ENCODE data around the gene MTRF1L. TPM values are rescaled to one million over a fixed set of nuclear protein-coding genes. Genes with fewer than 3 reads are reported as not detected.

The MTRF1L gene
- total and polyA plus RNA-seq, 2 of the 13 experiments (the other 11 are each of a cell fraction or from before 2014, with no cell fraction given): 17.6 to 28.7 TPM

DNA sequence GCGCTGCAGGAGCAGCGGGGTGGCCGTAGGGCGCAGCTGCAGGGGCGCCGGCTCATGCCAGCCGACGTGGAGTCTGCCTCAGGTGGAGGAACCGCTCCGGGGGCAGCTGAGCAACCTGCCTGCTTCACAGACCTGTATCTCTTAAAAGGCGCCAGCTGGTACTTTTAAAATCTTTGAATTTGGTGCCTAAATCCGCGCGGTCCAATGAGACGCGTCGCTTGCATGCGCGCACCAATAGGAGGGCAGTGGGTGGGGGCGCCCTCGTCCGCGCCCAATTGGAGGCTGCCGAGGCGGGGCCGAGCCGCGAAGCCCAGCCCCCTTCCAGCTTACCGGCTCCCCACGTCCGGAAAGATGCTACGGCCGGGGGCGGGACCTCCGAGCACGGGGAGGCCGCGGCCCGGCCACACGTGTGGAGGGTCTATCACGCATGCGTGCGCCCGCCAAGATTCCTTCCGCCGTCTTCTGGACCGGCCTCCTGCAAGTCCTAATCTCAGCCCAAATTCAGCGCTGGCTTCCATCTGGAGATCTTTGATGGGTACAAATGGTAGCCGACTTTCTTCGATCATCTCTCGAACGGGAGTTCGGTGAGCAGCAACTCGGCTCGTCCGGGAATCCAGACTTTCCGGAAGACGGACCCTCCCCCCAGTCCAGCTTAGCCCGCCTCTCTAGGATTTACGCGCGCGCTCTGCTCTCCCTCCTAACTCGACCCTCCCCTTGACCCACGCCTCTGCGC lies 19.4 kb downstream of the MTRF1L start, which contains the start of gene FBXO5 (continued):
- TF ChIP-seq RNF219 (CRISPR knock-in tag; IDR thresholded peaks at IDR 0.05): peak; percentile 93; the same call in 1 of the 2 replicates
- TF ChIP-seq CCDC6 (CRISPR knock-in tag; IDR thresholded peaks at IDR 0.05): peak; percentile 97
- peak; percentile 92; the same call in 1 of the 2 replicates for TF ChIP-seq KIAA2018 (CRISPR knock-in tag; IDR thresholded peaks at IDR 0.05; ENCODE audit: borderline replicate concordance)
- 0 out of 2 replicates have a peak, but pooled peaks have one; percentile 11 for TF ChIP-seq SMAD3 (CRISPR knock-in tag; IDR thresholded peaks at IDR 0.05)
- TF ChIP-seq, protein P1, sequence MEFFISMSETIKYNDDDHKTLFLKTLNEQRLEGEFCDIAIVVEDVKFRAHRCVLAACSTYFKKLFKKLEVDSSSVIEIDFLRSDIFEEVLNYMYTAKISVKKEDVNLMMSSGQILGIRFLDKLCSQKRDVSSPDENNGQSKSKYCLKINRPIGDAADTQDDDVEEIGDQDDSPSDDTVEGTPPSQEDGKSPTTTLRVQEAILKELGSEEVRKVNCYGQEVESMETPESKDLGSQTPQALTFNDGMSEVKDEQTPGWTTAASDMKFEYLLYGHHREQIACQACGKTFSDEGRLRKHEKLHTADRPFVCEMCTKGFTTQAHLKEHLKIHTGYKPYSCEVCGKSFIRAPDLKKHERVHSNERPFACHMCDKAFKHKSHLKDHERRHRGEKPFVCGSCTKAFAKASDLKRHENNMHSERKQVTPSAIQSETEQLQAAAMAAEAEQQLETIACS (CRISPR knock-in tag; IDR thresholded peaks at IDR 0.05): peak; percentile 43; the same call in 1 of the 2 replicates
- TF ChIP-seq FOXM1 (CRISPR knock-in tag; IDR thresholded peaks at IDR 0.05): no peak; the same call in 1 of the 2 replicates
- peak; percentile 57; the same call in 1 of the 2 replicates for TF ChIP-seq HINFP (CRISPR knock-in tag; IDR thresholded peaks at IDR 0.05; ENCODE audit: low read depth)
- peak; percentile 15; the same call in 1 of the 2 replicates for TF ChIP-seq NR2F6 (IDR thresholded peaks at IDR 0.05)
- peak; percentile 31; the same call in 1 of the 2 replicates for TF ChIP-seq NR2F6 (CRISPR knock-in tag; IDR thresholded peaks at IDR 0.05)
- TF ChIP-seq ZC3H13 (CRISPR knock-in tag; IDR thresholded peaks at IDR 0.05): peak; percentile 72; the same call in 1 of the 2 replicates
- peak; percentile 79 for TF ChIP-seq E2F2 (CRISPR knock-in tag; IDR thresholded peaks at IDR 0.05; ENCODE audit: borderline replicate concordance)
- 0 out of 2 replicates have a peak, but pooled peaks have one; percentile 83 for TF ChIP-seq BCL3 (CRISPR knock-in tag; IDR thresholded peaks at IDR 0.05)

Measured in HepG2 (cell line).